Measurements from ENCODE around the gene PXYLP1. TPM values are rescaled to one million over a fixed set of nuclear protein-coding genes. Genes with fewer than 3 reads are reported as not detected.
"Not testable (repeated sequence)": the region's sequence is repeated elsewhere in the genome, so short reads cannot be mapped to it uniquely, and the experiment has no call there.

PXYLP1 gene
- total RNA-seq, 1 experiment from 2014 or later: 6.2 TPM

- Histone ChIP-seq H3K4me3 (ENCODE audit: low read length) (peak overlapping the region; percentile 58), H3K79me2 (ENCODE audit: low read length) (no peaks in the 10 kb centered on the region), H3K9me2 (replicated peaks; ENCODE audit: low read length) (no peaks in the 10 kb centered on the region), H3K27me3 (ENCODE audit: low read length) (no peaks in the 10 kb centered on the region), H3F3A (ENCODE audit: low read length, unreplicated experiment) (no peaks in the 10 kb centered on the region), H3K9me3 (ENCODE audit: low read length) (no peaks in the 10 kb centered on the region), H3K9ac (ENCODE audit: low read length) (no peak overlapping the region), H4K20me1 (ENCODE audit: low read length) (no peaks in the 10 kb centered on the region), H3K4me2 (ENCODE audit: low read length) (peak overlapping the region; percentile 81), H3K4me1 (ENCODE audit: insufficient read depth, low read length) (peaks cover 4% of the 10 kb centered on the region; the same call in 1 of the 2 replicates), H3K27ac (ENCODE audit: low read length) (no peak overlapping the region), H2AFZ (ENCODE audit: low read length) (peak overlapping the region; percentile 29; the same call in 1 of the 2 replicates), H3K36me3 (ENCODE audit: low read depth, low read length) (no peaks in the 10 kb centered on the region)
- intact Hi-C loops (cut with micrococcal nuclease): no loop called here
- ChIA-PET POLR2A (ENCODE audit: unreplicated experiment) (no interaction called here), CTCF (interaction anchor here (0.6 to 0.8 kb wide), 2 partner anchors 14 to 63 kb away, joined by 3 to 4 read pairs; partner anchors contain the start of gene PXYLP1)
- no peak for TF ChIP-seq EZH2 (IDR thresholded peaks at IDR 0.05; ENCODE audit: low read length, unreplicated experiment)
- TF ChIP-seq CTCF (conservative IDR thresholded peaks at IDR 0.05; ENCODE audit: low read depth, low read length): no peak
- TF ChIP-seq EZH2phosphoT487 (IDR thresholded peaks at IDR 0.05; ENCODE audit: borderline replicate concordance, low read length): no peak
- BruUV-seq (replicated peaks): no TSS peak
- DNase-seq: no peak
- no peak; the same call in 1 of the 2 replicates for ATAC-seq
Observed at GRCh38 chr3:141294301-141294700, 62.7 kb downstream of the PXYLP1 start.

- no peaks in the 10 kb centered on the region for H3K36me3 ChIP-seq (ENCODE audit: low read depth, low read length)
- POLR2A ChIA-PET (ENCODE audit: unreplicated experiment): no interaction called here
- no peaks in the 10 kb centered on the region for H4K20me1 ChIP-seq (ENCODE audit: low read length)
- no peaks in the 10 kb centered on the region for H3K9me3 ChIP-seq (ENCODE audit: low read length)
- intact Hi-C loops (cut with micrococcal nuclease): no loop called here
- TF ChIP-seq CTCF (conservative IDR thresholded peaks at IDR 0.05; ENCODE audit: low read depth, low read length) (no peak), EZH2phosphoT487 (IDR thresholded peaks at IDR 0.05; ENCODE audit: borderline replicate concordance, low read length) (no peak), EZH2 (IDR thresholded peaks at IDR 0.05; ENCODE audit: low read length, unreplicated experiment) (no peak)
- no TSS peak for BruUV-seq (replicated peaks)
- no peak overlapping the region for H3K9ac ChIP-seq (ENCODE audit: low read length)
- H3K9me2 ChIP-seq (replicated peaks; ENCODE audit: low read length): no peaks in the 10 kb centered on the region
- no peaks in the 10 kb centered on the region for H3K79me2 ChIP-seq (ENCODE audit: low read length)
- CTCF ChIA-PET: interaction anchor here (0.6 to 0.8 kb wide), 2 partner anchors 63 kb away, joined by 3 to 4 read pairs; partner anchors contain the start of gene PXYLP1
- peaks cover 4% of the 10 kb centered on the region; the same call in 1 of the 2 replicates for H3K4me1 ChIP-seq (ENCODE audit: insufficient read depth, low read length)
- no peak overlapping the region for H3K27ac ChIP-seq (ENCODE audit: low read length)
- peak overlapping the region; percentile 58 for H3K4me3 ChIP-seq (ENCODE audit: low read length)
- peak; percentile 87 for ATAC-seq
- no peaks in the 10 kb centered on the region for H3F3A ChIP-seq (ENCODE audit: low read length, unreplicated experiment)
- DNase-seq: peak; percentile 64
- no peaks in the 10 kb centered on the region for H3K27me3 ChIP-seq (ENCODE audit: low read length)
- H2AFZ ChIP-seq (ENCODE audit: low read length): peak overlapping the region; percentile 29; the same call in 1 of the 2 replicates
- peak overlapping the region; percentile 81 for H3K4me2 ChIP-seq (ENCODE audit: low read length)
Observed at GRCh38 chr3:141294848-141295247, 63.2 kb downstream of the PXYLP1 start.

GRCh38 chr3:141300426-141300825, 68.8 kb downstream of the PXYLP1 start:
- H2AFZ ChIP-seq (ENCODE audit: low read length); BruUV-seq (replicated peaks); H3K9me2 ChIP-seq (replicated peaks; ENCODE audit: low read length); DNase-seq; H3K4me2 ChIP-seq (ENCODE audit: low read length); H4K20me1 ChIP-seq (ENCODE audit: low read length); H3K27me3 ChIP-seq (ENCODE audit: low read length); H3K9ac ChIP-seq (ENCODE audit: low read length); ATAC-seq; H3K4me3 ChIP-seq (ENCODE audit: low read length); CTCF ChIA-PET; H3K9me3 ChIP-seq (ENCODE audit: low read length); H3K4me1 ChIP-seq (ENCODE audit: insufficient read depth, low read length); H3K36me3 ChIP-seq (ENCODE audit: low read depth, low read length); POLR2A ChIA-PET (ENCODE audit: unreplicated experiment); H3F3A ChIP-seq (ENCODE audit: low read length, unreplicated experiment); H3K79me2 ChIP-seq (ENCODE audit: low read length); intact Hi-C loops (cut with micrococcal nuclease); H3K27ac ChIP-seq (ENCODE audit: low read length): not testable (repeated sequence)
